Measurements from ENCODE around the gene TMEM45B. TPM values are rescaled to one million over a fixed set of nuclear protein-coding genes. Genes with fewer than 3 reads are reported as not detected.

TMEM45B gene
- total RNA-seq = 0.69 TPM

GRCh38 chr11:129815596-129816461 is at the start of gene TMEM45B:
TSS of gene TMEM45B (plus strand) at chr11:129815848. CDS start at chr11:129852483, 36,635 bp downstream.

GRCh38 chr11:129895126-129896041 is 79.7 kb downstream of the TMEM45B start, which contains the start of gene NFRKB:
TSS of gene NFRKB (minus strand) at chr11:129895578. CDS start at chr11:129892849, 2,729 bp downstream.

Small RNA genes lying within 50 kb of the gene (small RNA-seq; reads per million reads assigned to genes)
- gene AP003327.1 = not detected

Other genes starting within 250 kb of the TMEM45B start
- 19.8 TPM for gene NFRKB, start 79.7 kb downstream of the TMEM45B start, total RNA-seq
- gene PRDM10, start 187.0 kb downstream of the TMEM45B start, total RNA-seq = 12.0 TPM